ENCODE data around the gene IL12RB1.

DNA sequence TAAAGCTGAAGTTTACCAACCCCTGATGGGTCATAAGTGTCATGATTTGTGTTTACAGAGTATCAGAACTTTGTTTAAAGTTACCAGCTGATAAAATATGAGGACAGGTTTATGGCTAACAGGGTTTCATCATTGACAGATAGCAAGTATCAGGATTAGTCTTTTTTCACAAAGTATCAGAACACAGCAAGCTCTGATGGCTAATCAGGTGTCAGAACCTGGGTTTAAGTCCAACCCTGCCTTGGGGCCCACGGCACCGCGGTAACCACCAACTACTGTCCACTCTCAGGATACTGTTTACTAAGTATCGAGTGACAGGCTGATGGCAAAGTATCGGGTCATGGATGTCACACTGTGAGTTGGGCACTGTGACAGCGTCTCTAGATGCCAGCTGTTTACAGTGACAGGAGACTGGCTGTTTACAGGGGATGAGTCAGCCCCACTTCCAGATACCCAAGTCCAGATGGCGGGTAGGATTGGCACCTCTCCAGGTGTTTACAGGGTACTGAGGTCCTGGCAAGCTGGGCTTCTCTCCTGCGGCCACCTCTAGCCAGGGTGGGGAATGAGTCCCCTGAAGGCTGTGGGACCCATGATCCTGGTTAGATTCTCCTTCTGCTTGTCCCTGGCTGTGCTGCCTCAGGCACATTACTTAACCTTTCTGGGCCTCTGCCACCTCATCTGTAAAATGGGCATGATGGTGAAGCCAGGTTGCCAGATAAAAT lies 57.0 kb downstream of the IL12RB1 start:
- TF ChIP-seq CTCF (conservative IDR thresholded peaks at IDR 0.05 in 1 of 2, IDR thresholded peaks at IDR 0.05 in 1 of 2; ENCODE audit: low read depth in 1 of 2, low read length in 2 of 2) (no peak), EZH2 (IDR thresholded peaks at IDR 0.05; ENCODE audit: low read length, missing control alignments) (no peak)

All from fibroblast of lung (primary cell).